Keratinocyte (primary cell): ENCODE measurements around the gene TENT5A. TPM values are rescaled to one million over a fixed set of nuclear protein-coding genes. Genes with fewer than 3 reads are reported as not detected.

Source experiments
- DNase-seq: peaks from one replicate; pipeline ENCODE4 v3.0.0-alpha.2; 2011; ENCODE audit warnings: low read depth, missing footprints, low spot score
- FAIRE-seq: peaks from 2 replicates; lab custom pipeline; 2011; peaks lifted over from hg19 to GRCh38; lab: Jason Lieb, UNC
- H2AFZ ChIP-seq: 2 replicates; pipeline ENCODE4 v1.6.0; 2012; ENCODE audit warnings: low read length, control low read depth, inconsistent platforms; ENCODE audit not compliant: control insufficient read depth
- H3K27ac ChIP-seq: 2 replicates; pipeline ENCODE4 v1.5.1; 2011; ENCODE audit warnings: low read length; ENCODE audit not compliant: control insufficient read depth, insufficient read depth
- H3K27me3 ChIP-seq: 3 replicates; pipeline ENCODE4 v1.6.0; 2011; ENCODE audit warnings: low read length; ENCODE audit not compliant: control insufficient read depth, insufficient read depth; ENCODE audit errors: extremely low read depth
- H3K36me3 ChIP-seq, 2 experiments: 2 replicates in 1 of 2; 3 replicates in 1 of 2; pipeline ENCODE4 v1.5.1; 2011; ENCODE audit warnings: low read length in 2 of 2, mild to moderate bottlenecking in 1 of 2; ENCODE audit not compliant: control insufficient read depth in 2 of 2, insufficient read depth in 2 of 2; ENCODE audit errors: extremely low read depth in 1 of 2
- H3K4me1 ChIP-seq: 3 replicates; pipeline ENCODE4 v1.5.1; 2011; ENCODE audit warnings: low read length; ENCODE audit not compliant: control insufficient read depth, insufficient read depth; ENCODE audit errors: extremely low read depth
- H3K4me2 ChIP-seq: 3 replicates; pipeline ENCODE4 v1.6.0; 2011; ENCODE audit warnings: low read depth, low read length; ENCODE audit not compliant: control insufficient read depth, insufficient read depth; ENCODE audit errors: extremely low read depth
- H3K4me3 ChIP-seq, 3 experiments: fragments of 200-600 bp in 1 of 3; sonication (generic) in 1 of 3; 2 replicates in 2 of 3; 3 replicates in 1 of 3; pipeline ENCODE4 v1.5.1; 2011 to 2016; ENCODE audit warnings: low read length in 3 of 3, mild to moderate bottlenecking in 3 of 3, control low read depth in 2 of 3, inconsistent platforms in 1 of 3, low read depth in 1 of 3, mixed read lengths in 1 of 3, mixed run types in 1 of 3, moderate library complexity in 1 of 3; ENCODE audit not compliant: control insufficient read depth in 2 of 3, insufficient read depth in 2 of 3; ENCODE audit errors: extremely low read depth in 1 of 3
- H3K79me2 ChIP-seq: 2 replicates; pipeline ENCODE4 v1.6.0; 2012; ENCODE audit warnings: low read length; ENCODE audit not compliant: control insufficient read depth, insufficient read depth
- H3K9ac ChIP-seq: 3 replicates; pipeline ENCODE4 v1.6.0; 2011; ENCODE audit warnings: low read length; ENCODE audit not compliant: control insufficient read depth, insufficient read depth; ENCODE audit errors: extremely low read depth
- H3K9me1 ChIP-seq: 3 replicates; pipeline ENCODE4 v1.6.0; 2011; ENCODE audit warnings: low read length; ENCODE audit not compliant: control insufficient read depth, insufficient read depth; ENCODE audit errors: extremely low read depth
- H3K9me3 ChIP-seq: 2 replicates; pipeline ENCODE4 v1.5.1; 2012; ENCODE audit warnings: low read depth, low read length; ENCODE audit not compliant: control insufficient read depth
- H4K20me1 ChIP-seq: 3 replicates; pipeline ENCODE4 v1.6.0; 2011; ENCODE audit warnings: low read length; ENCODE audit not compliant: control insufficient read depth, insufficient read depth; ENCODE audit errors: extremely low read depth
- EZH2 ChIP-seq: IDR thresholded peaks from one replicate; pipeline ENCODE4 v1.6.1; 2012; ENCODE audit warnings: inconsistent platforms, mild to moderate bottlenecking, low read length, moderate library complexity
- dilution Hi-C: fragments of 300-500 bp; cut with MboI; formaldehyde crosslinking; loops from one replicate; pipeline ENCODE4 v1.7.0; 2020; ENCODE audit warnings: low sequenced_read_pairs; ENCODE audit not compliant: extremely low pct_ligation_motif_present
- polyA plus RNA-seq, 5 experiments: library from polyadenylated mRNA; depleted of rRNA in 3 of 5; stranded (reverse) in 3 of 5; stranded (forward) in 1 of 5; unstranded in 1 of 5; fragments of >200 nt; gene quantifications; 1 replicate in 1 of 5; 2 replicates in 3 of 5; 3 replicates in 1 of 5; pipeline versions ENCODE4 v1.2.1 to v1.2.3, GENCODE V29; 2011 to 2012; ENCODE audit warnings: missing spikeins in 2 of 5, low read depth in 1 of 5, low replicate concordance in 1 of 5
- TF ChIP-seq, protein P1 (sequence below), 3 experiments: IDR thresholded peaks in 1 of 3; conservative IDR thresholded peaks in 1 of 3; optimal IDR thresholded peaks in 1 of 3; 2 replicates in 2 of 3; 3 replicates in 1 of 3; pipeline versions ENCODE3 to v1.5.1; 2011; ENCODE audit warnings: low read length in 3 of 3, mild to moderate bottlenecking in 3 of 3, moderate library complexity in 2 of 3, control low read depth in 1 of 3, inconsistent platforms in 1 of 3; ENCODE audit not compliant: insufficient read depth in 2 of 3; ENCODE audit errors: extremely low read depth in 1 of 3

Gene TENT5A
- polyA plus RNA-seq, 1 donor (not counting 4 experiments of a cell fraction or from before 2014, with no cell fraction given): 1.6 TPM

DNA sequence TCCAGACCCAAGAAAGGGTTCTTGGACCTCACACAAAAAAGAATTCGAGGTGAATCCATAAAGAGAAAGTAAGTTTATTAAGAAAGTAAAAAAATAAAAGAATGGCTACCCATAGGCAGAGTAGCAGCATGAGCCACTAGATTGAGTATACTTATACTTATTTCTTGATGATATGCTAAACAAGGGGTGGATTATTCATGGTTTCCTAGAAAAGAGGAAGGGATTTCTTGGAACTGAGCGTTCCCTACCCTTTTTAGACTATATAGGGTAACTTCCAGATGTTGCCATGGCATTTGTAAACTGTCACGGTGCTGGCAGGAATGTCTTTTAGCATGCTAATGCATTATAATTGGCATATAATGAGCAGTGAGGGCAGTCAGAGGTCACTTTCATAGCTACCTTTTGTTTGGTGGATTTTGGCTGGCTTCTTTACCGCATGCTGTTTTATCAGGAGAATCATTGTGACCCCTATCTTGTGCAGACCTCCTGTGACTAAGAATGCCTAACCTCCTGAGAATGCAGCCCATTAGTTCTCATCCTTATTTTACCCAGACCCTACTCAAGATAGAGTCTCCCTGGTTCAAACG lies 44.3 kb downstream of the TENT5A start:
- Histone ChIP-seq H3K4me3 (no peak overlapping the region), H4K20me1 (no peaks in the 10 kb centered on the region), H3K4me1 (no peaks in the 10 kb centered on the region), H2AFZ (no peak overlapping the region), H3K27me3 (no peaks in the 10 kb centered on the region), H3K9me3 (no peaks in the 10 kb centered on the region), H3K4me2 (no peak overlapping the region), H3K27ac (no peak overlapping the region), H3K79me2 (no peaks in the 10 kb centered on the region), H3K9ac (no peak overlapping the region), H3K36me3 (no peaks in the 10 kb centered on the region), H3K9me1 (no peaks in the 10 kb centered on the region)
- dilution Hi-C loops: no loop called here
- DNase-seq (no peak), FAIRE-seq (no peak)
- TF ChIP-seq, protein P1, sequence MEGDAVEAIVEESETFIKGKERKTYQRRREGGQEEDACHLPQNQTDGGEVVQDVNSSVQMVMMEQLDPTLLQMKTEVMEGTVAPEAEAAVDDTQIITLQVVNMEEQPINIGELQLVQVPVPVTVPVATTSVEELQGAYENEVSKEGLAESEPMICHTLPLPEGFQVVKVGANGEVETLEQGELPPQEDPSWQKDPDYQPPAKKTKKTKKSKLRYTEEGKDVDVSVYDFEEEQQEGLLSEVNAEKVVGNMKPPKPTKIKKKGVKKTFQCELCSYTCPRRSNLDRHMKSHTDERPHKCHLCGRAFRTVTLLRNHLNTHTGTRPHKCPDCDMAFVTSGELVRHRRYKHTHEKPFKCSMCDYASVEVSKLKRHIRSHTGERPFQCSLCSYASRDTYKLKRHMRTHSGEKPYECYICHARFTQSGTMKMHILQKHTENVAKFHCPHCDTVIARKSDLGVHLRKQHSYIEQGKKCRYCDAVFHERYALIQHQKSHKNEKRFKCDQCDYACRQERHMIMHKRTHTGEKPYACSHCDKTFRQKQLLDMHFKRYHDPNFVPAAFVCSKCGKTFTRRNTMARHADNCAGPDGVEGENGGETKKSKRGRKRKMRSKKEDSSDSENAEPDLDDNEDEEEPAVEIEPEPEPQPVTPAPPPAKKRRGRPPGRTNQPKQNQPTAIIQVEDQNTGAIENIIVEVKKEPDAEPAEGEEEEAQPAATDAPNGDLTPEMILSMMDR (optimal IDR thresholded peaks at IDR 0.05 in 1 of 3, IDR thresholded peaks at IDR 0.05 in 1 of 3, conservative IDR thresholded peaks at IDR 0.05 in 1 of 3; ENCODE audit: extremely low read depth in 1 of 3, insufficient read depth in 2 of 3, low read length in 3 of 3): no peak
- TF ChIP-seq EZH2: no peak

DNA sequence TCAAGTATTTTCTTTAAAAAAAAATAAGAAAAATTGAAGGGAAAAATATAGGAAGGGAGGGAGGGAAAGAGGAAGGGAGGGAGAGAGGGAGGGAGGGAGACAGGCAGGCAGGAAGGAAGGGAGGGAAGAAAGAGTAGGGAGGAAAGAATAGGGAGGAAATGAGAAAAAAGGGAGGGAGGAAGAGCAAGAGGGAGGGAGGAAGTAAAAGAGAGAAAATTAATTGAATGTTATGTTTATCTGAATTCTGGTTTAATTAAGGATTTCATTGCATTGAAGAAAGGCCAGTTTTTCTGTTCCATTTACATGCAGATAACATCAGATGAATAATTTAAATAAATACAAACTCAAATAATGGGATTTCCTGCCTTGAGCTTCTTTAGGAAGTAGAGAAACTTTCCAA lies 47.8 kb downstream of the TENT5A start:
- Histone ChIP-seq H3K4me1 (no peaks in the 10 kb centered on the region), H3K27ac (no peak overlapping the region), H2AFZ (no peak overlapping the region), H3K9me3 (no peaks in the 10 kb centered on the region), H3K9me1 (no peaks in the 10 kb centered on the region), H3K4me3 (no peak overlapping the region), H3K4me2 (no peak overlapping the region), H3K27me3 (no peaks in the 10 kb centered on the region), H4K20me1 (no peaks in the 10 kb centered on the region), H3K9ac (no peak overlapping the region), H3K79me2 (no peaks in the 10 kb centered on the region), H3K36me3 (no peaks in the 10 kb centered on the region)
- dilution Hi-C loops: no loop called here
- no peak for DNase-seq
- no peak for FAIRE-seq
- TF ChIP-seq, protein P1 (optimal IDR thresholded peaks at IDR 0.05 in 1 of 3, IDR thresholded peaks at IDR 0.05 in 1 of 3, conservative IDR thresholded peaks at IDR 0.05 in 1 of 3; ENCODE audit: extremely low read depth in 1 of 3, insufficient read depth in 2 of 3, low read length in 3 of 3): no peak
- no peak for TF ChIP-seq EZH2
